Measurements from ENCODE around the gene MDFI. TPM values are rescaled to one million over a fixed set of nuclear protein-coding genes. Genes with fewer than 3 reads are reported as not detected.

The MDFI gene
- total and polyA plus RNA-seq, 4 experiments from 2014 or later: not detected

DNA sequence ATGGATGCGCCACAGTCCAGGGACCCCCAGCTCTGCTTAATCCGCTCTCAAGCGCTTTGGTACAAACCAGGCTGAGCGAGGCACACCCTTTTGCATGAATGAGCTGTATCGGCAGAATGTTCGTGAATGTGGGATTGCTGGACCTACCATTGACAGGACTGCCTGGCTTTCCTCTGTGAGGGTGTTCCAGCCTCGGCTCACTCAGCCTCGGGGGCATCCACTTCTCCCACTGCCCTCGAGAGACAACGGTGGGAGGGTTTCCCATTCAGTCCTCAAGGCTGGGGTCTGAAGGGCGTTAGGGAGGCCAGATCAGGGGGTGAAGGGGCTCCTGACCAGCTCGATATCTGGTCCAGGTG lies 17.4 kb downstream of the MDFI start:
- H3K27me3 ChIP-seq (ENCODE audit: insufficient read depth, low read length): no peaks in the 10 kb centered on the region
- Mint-ChIP-seq H3K36me3 (no peaks in the 10 kb centered on the region), H3K4me1 (no peaks in the 10 kb centered on the region), H3K27me3 (peaks cover 17 to 32% of the 10 kb centered on the region in 2 donors), H3K27ac (no peak overlapping the region), H3K9me3 (no peaks in the 10 kb centered on the region), H3K4me3 (no peak overlapping the region)
- CTCF ChIA-PET (ENCODE audit: partially characterized antibody): no interaction called here
- POLR2A ChIA-PET (ENCODE audit: partially characterized antibody): no interaction called here
- no peaks in the 10 kb centered on the region for H3K9me3 ChIP-seq (ENCODE audit: control insufficient read depth in 1 of 2, low read length in 2 of 2)
- no peak overlapping the region for H3K4me3 ChIP-seq (ENCODE audit: low read length in 2 of 2)
- no peaks in the 10 kb centered on the region for H3K4me1 ChIP-seq (ENCODE audit: insufficient read depth, low read length)
- intact Hi-C loops (cut with micrococcal nuclease): no loop called here
- H3K36me3 ChIP-seq (ENCODE audit: insufficient read depth, low read length): no peaks in the 10 kb centered on the region
- DNase-seq: no peak
- no peak overlapping the region for H3K27ac ChIP-seq (ENCODE audit: low read depth, low read length)

DNA sequence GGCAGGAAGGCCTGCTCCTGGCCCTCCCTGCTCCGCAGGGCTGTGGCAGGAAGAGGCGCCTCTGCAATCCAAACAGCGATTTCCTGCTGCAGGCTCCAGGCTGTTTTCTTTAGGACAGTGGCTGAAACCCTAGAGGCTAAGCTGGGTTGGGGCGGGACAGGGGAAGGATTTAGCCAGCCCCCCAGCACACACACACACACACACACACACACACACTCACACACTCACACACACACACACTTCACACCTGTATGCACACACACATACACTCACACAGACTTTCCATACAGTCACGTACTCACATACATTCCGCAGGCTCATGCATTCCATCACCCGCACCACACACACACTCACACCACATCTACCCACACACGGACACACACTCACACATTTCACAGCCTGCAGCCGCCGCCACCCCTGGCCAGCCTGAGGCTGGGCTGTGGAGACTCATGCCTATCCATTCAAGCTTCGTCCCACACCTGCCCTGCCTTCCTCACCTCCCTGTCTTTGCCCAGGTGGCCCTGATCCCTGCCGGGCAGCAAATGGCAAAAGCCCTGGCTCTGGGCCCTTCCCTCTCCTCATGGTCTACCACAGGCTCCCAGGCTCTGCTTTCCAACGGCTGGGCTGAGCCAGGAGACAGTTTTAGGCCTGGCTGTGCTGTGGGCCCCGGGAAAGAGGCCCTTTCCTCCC lies 17.9 kb downstream of the MDFI start:
- Mint-ChIP-seq H3K4me3 (no peak overlapping the region), H3K27me3 (peaks cover 17 to 32% of the 10 kb centered on the region in 2 donors), H3K36me3 (no peaks in the 10 kb centered on the region), H3K27ac (no peak overlapping the region), H3K4me1 (no peaks in the 10 kb centered on the region), H3K9me3 (no peaks in the 10 kb centered on the region)
- Histone ChIP-seq H3K9me3 (ENCODE audit: control insufficient read depth in 1 of 2, low read length in 2 of 2) (no peaks in the 10 kb centered on the region), H3K4me1 (ENCODE audit: insufficient read depth, low read length) (no peaks in the 10 kb centered on the region), H3K27me3 (ENCODE audit: insufficient read depth, low read length) (no peaks in the 10 kb centered on the region), H3K4me3 (ENCODE audit: low read length in 2 of 2) (no peak overlapping the region), H3K36me3 (ENCODE audit: insufficient read depth, low read length) (no peaks in the 10 kb centered on the region), H3K27ac (ENCODE audit: low read depth, low read length) (no peak overlapping the region)
- ChIA-PET CTCF (ENCODE audit: partially characterized antibody) (no interaction called here), POLR2A (ENCODE audit: partially characterized antibody) (no interaction called here)
- intact Hi-C loops (cut with micrococcal nuclease): no loop called here
- no peak for DNase-seq

DNA sequence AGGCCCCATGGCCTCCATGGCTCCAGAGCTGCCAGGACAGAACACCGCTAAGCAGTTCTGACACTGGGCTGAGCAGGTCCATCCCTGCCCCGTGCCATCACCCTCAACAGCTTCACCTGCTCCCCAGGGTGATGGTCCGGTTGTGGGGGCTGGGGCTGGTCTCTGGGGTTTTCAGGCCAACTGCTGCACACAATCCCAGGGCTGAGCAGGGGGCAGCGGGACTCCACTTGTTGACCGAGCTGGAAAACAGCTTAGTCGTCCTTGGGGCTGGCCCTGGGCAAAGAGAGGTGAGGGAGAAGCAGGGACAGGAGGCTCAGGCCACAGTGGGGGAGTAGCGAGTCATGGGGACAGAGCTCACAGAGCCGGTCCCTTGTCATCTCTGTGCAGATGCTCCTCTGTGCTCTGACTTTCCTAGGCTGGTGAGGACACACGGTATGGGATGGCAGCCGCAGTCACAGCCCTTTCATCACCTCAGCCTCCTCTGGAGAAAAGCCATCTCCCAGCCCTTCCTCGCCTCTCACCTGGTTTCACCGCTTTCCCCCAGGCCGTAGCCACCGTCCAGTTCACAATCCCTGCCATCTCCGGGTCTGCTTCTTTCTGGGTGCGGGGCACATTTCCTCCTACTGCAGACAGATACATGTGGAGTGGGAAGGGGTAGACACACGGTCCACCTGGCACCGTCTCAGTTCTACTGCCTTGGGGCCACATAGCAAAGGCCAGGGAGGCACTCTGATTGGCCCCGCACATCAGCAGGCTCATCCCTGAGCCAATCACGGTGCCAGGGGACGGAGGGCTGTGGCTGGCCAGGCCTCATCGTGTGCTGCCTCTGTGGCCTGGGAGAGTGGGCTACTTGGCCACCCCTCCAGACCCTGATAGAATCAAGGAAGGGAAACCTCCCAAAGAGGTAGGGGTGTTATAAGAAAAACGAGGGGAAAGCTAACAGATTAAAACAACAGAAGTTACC lies 19.1 kb downstream of the MDFI start:
- Histone ChIP-seq H3K4me1 (ENCODE audit: insufficient read depth, low read length) (no peaks in the 10 kb centered on the region), H3K36me3 (ENCODE audit: insufficient read depth, low read length) (no peaks in the 10 kb centered on the region), H3K27ac (ENCODE audit: low read depth, low read length) (no peak overlapping the region), H3K4me3 (ENCODE audit: low read length in 2 of 2) (no peak overlapping the region), H3K27me3 (ENCODE audit: insufficient read depth, low read length) (no peaks in the 10 kb centered on the region), H3K9me3 (ENCODE audit: control insufficient read depth in 1 of 2, low read length in 2 of 2) (no peaks in the 10 kb centered on the region)
- Mint-ChIP-seq H3K27me3 (peaks cover 16 to 34% of the 10 kb centered on the region in 2 donors), H3K36me3 (no peaks in the 10 kb centered on the region), H3K4me1 (no peaks in the 10 kb centered on the region), H3K9me3 (no peaks in the 10 kb centered on the region), H3K27ac (peak overlapping the region in 2 of 7 donors; percentile 29 to 43), H3K4me3 (no peak overlapping the region)
- ChIA-PET CTCF (ENCODE audit: partially characterized antibody) (interaction anchor here (0.6 kb wide), 1 partner anchor 49 kb away, joined by 3 read pairs; no protein-coding TSS in a partner anchor), POLR2A (ENCODE audit: partially characterized antibody) (no interaction called here)
- intact Hi-C loops (cut with micrococcal nuclease): no loop called here
- no peak for DNase-seq

DNA sequence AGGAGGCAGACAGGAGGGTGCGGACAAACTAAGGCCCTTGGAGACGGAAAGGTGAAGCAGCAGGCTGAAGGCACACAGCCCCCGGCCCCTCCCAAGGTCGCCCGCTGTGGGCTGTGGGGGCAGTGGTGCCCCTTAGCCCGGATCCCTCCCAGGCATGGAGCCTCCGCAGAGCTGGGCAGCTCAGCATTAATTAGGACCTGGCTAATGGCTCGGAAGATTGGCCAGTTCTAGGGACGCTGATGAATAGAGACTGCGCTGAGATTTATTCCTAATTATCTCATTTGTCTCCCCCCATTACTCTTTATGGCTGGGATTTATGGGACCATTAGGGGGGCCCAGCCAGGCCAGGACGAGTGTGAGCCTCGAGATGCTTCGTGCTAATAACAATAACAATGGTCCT lies 20.4 kb downstream of the MDFI start:
- Histone ChIP-seq H3K9me3 (ENCODE audit: control insufficient read depth in 1 of 2, low read length in 2 of 2) (no peaks in the 10 kb centered on the region), H3K36me3 (ENCODE audit: insufficient read depth, low read length) (no peaks in the 10 kb centered on the region), H3K4me3 (ENCODE audit: low read length in 2 of 2) (no peak overlapping the region), H3K27ac (ENCODE audit: low read depth, low read length) (no peak overlapping the region), H3K4me1 (ENCODE audit: insufficient read depth, low read length) (no peaks in the 10 kb centered on the region), H3K27me3 (ENCODE audit: insufficient read depth, low read length) (no peaks in the 10 kb centered on the region)
- Mint-ChIP-seq H3K27me3 (peaks cover 16 to 37% of the 10 kb centered on the region in 2 donors), H3K36me3 (no peaks in the 10 kb centered on the region), H3K4me1 (no peaks in the 10 kb centered on the region), H3K4me3 (no peak overlapping the region), H3K27ac (no peak overlapping the region), H3K9me3 (no peaks in the 10 kb centered on the region)
- POLR2A ChIA-PET (ENCODE audit: partially characterized antibody): no interaction called here
- CTCF ChIA-PET (ENCODE audit: partially characterized antibody): no interaction called here
- intact Hi-C loops (cut with micrococcal nuclease): no loop called here
- DNase-seq: no peak

DNA sequence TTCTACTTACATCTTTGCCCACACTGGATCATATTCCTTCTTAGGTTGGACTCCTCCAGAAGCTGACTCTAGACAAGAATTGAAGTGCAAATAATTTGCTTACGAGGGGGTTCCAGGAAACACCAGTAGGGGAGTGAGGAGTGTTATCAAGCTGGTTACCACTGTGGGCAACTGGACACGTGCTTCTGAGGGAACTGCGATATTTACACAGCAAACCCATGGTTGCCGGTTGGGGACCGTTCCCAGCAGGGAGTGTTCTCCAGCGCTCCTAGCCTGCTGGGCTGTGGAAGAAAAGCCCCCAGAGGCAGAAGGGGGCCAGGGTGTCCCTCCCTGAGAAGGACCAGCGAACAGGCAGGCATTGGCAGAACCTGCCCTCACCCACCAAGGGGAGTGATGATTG lies 21.7 kb downstream of the MDFI start:
- Mint-ChIP-seq H3K4me3 (no peak overlapping the region), H3K4me1 (no peaks in the 10 kb centered on the region), H3K27me3 (peaks cover 16 to 36% of the 10 kb centered on the region in 2 donors), H3K27ac (no peak overlapping the region), H3K9me3 (no peaks in the 10 kb centered on the region), H3K36me3 (no peaks in the 10 kb centered on the region)
- intact Hi-C loops (cut with micrococcal nuclease): no loop called here
- H3K27ac ChIP-seq (ENCODE audit: low read depth, low read length): no peak overlapping the region
- H3K4me1 ChIP-seq (ENCODE audit: insufficient read depth, low read length): no peaks in the 10 kb centered on the region
- no peaks in the 10 kb centered on the region for H3K36me3 ChIP-seq (ENCODE audit: insufficient read depth, low read length)
- no peak overlapping the region for H3K4me3 ChIP-seq (ENCODE audit: low read length in 2 of 2)
- CTCF ChIA-PET (ENCODE audit: partially characterized antibody): interaction anchor here (0.5 to 0.7 kb wide), 2 partner anchors 26 to 29 kb away, joined by 3 to 4 read pairs; no protein-coding TSS in a partner anchor
- POLR2A ChIA-PET (ENCODE audit: partially characterized antibody): no interaction called here
- H3K9me3 ChIP-seq (ENCODE audit: control insufficient read depth in 1 of 2, low read length in 2 of 2): no peaks in the 10 kb centered on the region
- no peak for DNase-seq
- no peaks in the 10 kb centered on the region for H3K27me3 ChIP-seq (ENCODE audit: insufficient read depth, low read length)

DNA sequence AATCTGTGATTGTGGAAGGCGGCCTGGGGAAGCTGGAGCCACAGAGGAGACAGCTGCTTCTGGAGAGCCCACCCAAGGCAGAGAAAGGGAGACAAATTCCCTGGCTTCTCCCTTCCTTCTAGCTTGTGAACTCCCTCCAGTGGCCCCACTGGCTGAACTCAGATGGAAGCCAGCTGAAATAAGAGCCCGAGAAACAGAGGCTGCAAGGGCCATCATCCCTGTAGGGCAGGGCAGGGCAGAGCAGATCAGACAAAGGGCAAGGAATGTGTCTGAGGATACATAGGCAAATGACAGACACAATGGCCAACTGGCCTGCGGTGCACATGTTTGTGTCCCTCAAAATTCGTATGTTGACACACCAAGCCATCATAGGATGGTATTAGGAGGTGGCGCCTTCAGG lies 25.3 kb downstream of the MDFI start:
- H3K36me3 Mint-ChIP-seq: no peaks in the 10 kb centered on the region
- H3K36me3 ChIP-seq (ENCODE audit: insufficient read depth, low read length): no peaks in the 10 kb centered on the region
- no peaks in the 10 kb centered on the region for H3K4me1 ChIP-seq (ENCODE audit: insufficient read depth, low read length)
- H3K27ac Mint-ChIP-seq: no peak overlapping the region
- intact Hi-C loops (cut with micrococcal nuclease): no loop called here
- H3K9me3 ChIP-seq (ENCODE audit: control insufficient read depth in 1 of 2, low read length in 2 of 2): no peaks in the 10 kb centered on the region
- no peak overlapping the region for H3K4me3 ChIP-seq (ENCODE audit: low read length in 2 of 2)
- H3K27me3 ChIP-seq (ENCODE audit: insufficient read depth, low read length): no peaks in the 10 kb centered on the region
- CTCF ChIA-PET (ENCODE audit: partially characterized antibody): no interaction called here
- H3K27ac ChIP-seq (ENCODE audit: low read depth, low read length): no peak overlapping the region
- DNase-seq: no peak
- H3K9me3 Mint-ChIP-seq: peaks cover 0 to 4% (median 0%) of the 10 kb centered on the region in 8 donors
- POLR2A ChIA-PET (ENCODE audit: partially characterized antibody): no interaction called here
- H3K4me1 Mint-ChIP-seq: no peaks in the 10 kb centered on the region
- H3K27me3 Mint-ChIP-seq: peaks cover 8 to 14% of the 10 kb centered on the region in 2 donors
- no peak overlapping the region for H3K4me3 Mint-ChIP-seq

DNA sequence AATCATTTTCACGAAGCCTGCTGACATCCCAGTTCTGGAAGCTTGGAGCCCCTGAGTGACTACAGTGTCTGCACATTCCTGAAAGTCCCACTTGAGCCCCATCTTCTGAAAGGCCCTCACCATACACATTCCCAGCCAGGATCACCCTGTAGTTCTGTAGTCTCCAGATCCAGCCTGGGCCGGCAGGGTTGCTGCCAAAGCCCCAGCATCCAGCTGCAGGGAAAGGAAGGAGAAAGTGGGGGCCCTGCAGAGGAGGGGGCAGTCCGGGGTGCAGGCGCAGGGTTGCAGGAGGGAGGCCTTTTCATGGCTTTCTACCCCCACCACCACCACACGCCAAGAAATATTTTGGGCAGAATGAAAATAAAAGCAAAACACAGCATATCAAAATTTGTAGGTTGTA lies 26.0 kb downstream of the MDFI start:
- intact Hi-C loops (cut with micrococcal nuclease): no loop called here
- Histone ChIP-seq H3K9me3 (ENCODE audit: control insufficient read depth in 1 of 2, low read length in 2 of 2) (no peaks in the 10 kb centered on the region), H3K27ac (ENCODE audit: low read depth, low read length) (no peak overlapping the region), H3K4me1 (ENCODE audit: insufficient read depth, low read length) (no peaks in the 10 kb centered on the region), H3K4me3 (ENCODE audit: low read length in 2 of 2) (no peak overlapping the region), H3K27me3 (ENCODE audit: insufficient read depth, low read length) (no peaks in the 10 kb centered on the region), H3K36me3 (ENCODE audit: insufficient read depth, low read length) (no peaks in the 10 kb centered on the region)
- CTCF ChIA-PET (ENCODE audit: partially characterized antibody): no interaction called here
- Mint-ChIP-seq H3K27ac (no peak overlapping the region), H3K36me3 (no peaks in the 10 kb centered on the region), H3K27me3 (peaks cover 8 to 17% of the 10 kb centered on the region in 2 donors), H3K4me3 (no peak overlapping the region), H3K4me1 (no peaks in the 10 kb centered on the region), H3K9me3 (peaks cover 0 to 5% (median 3%) of the 10 kb centered on the region in 8 donors)
- POLR2A ChIA-PET (ENCODE audit: partially characterized antibody): no interaction called here
- DNase-seq: no peak

All from CD4-positive, alpha-beta memory T cell (primary cell).